Suppressor macrophage treated with lipopolysaccharide for 4 hours (primary cell): ENCODE measurements around the gene SEC16B.

Experiments used
- DNase-seq: peaks from one replicate; pipeline ENCODE4 v3.0.0-alpha.2; 2020

SEC16B gene

GRCh38 chr1:177937931-177938330 lies 31.9 kb downstream of the SEC16B start:
- no peak for DNase-seq

- no peak for DNase-seq
Observed at GRCh38 chr1:177937174-177937770, 32.6 kb downstream of the SEC16B start.

GRCh38 chr1:177935638-177936415 lies 34.0 kb downstream of the SEC16B start:
- DNase-seq = no peak

GRCh38 chr1:177934927-177935326 lies 34.9 kb downstream of the SEC16B start:
- DNase-seq = no peak

GRCh38 chr1:177934461-177934860 lies 35.4 kb downstream of the SEC16B start:
- DNase-seq = no peak

GRCh38 chr1:177933881-177934280 lies 36.0 kb downstream of the SEC16B start:
- no peak for DNase-seq

GRCh38 chr1:177932123-177932522 lies 37.7 kb downstream of the SEC16B start:
- DNase-seq = no peak

GRCh38 chr1:177928952-177929351 lies 40.9 kb downstream of the SEC16B start:
- no peak for DNase-seq

- DNase-seq = no peak
Observed at GRCh38 chr1:177928194-177928593, 41.7 kb downstream of the SEC16B start.

- DNase-seq = no peak
Observed at GRCh38 chr1:177927021-177927596, 42.7 kb downstream of the SEC16B start.

- DNase-seq = no peak
Observed at GRCh38 chr1:177926201-177926600, 43.7 kb downstream of the SEC16B start.

- no peak for DNase-seq
Observed at GRCh38 chr1:177925006-177925405, 44.9 kb downstream of the SEC16B start.

GRCh38 chr1:177923441-177923840 lies 46.4 kb downstream of the SEC16B start:
- no peak for DNase-seq

GRCh38 chr1:177922209-177922608 lies 47.6 kb downstream of the SEC16B start:
- DNase-seq = no peak

GRCh38 chr1:177921590-177921989 lies 48.3 kb downstream of the SEC16B start:
- DNase-seq = no peak

GRCh38 chr1:177920091-177920490 lies 49.8 kb downstream of the SEC16B start:
- no peak for DNase-seq

- no peak for DNase-seq
Observed at GRCh38 chr1:177915641-177916040, 54.2 kb downstream of the SEC16B start.

GRCh38 chr1:177914603-177915002 lies 55.3 kb downstream of the SEC16B start:
- no peak for DNase-seq

- DNase-seq = no peak
Observed at GRCh38 chr1:177913762-177914540, 55.9 kb downstream of the SEC16B start.

- DNase-seq = no peak
Observed at GRCh38 chr1:177912991-177913390, 56.9 kb downstream of the SEC16B start.

- no peak for DNase-seq
Observed at GRCh38 chr1:177909416-177909815, 60.4 kb downstream of the SEC16B start.

GRCh38 chr1:177907000-177907399 lies 62.9 kb downstream of the SEC16B start:
- no peak for DNase-seq

- no peak for DNase-seq
Observed at GRCh38 chr1:177905686-177906085, 64.2 kb downstream of the SEC16B start.

GRCh38 chr1:177902266-177902665 lies 67.6 kb downstream of the SEC16B start:
- DNase-seq = no peak
